ENCODE measurements around the gene NADSYN1.
"Not testable (repeated sequence)": the region's sequence is repeated elsewhere in the genome, so short reads cannot be mapped to it uniquely, and the experiment has no call there.

NADSYN1 gene

GRCh38 chr11:71453037-71453917, at the start of gene NADSYN1:
NADSYN1 (plus strand) TSS chr11:71453203; CDS start chr11:71453297, 94 bp downstream.
- peak; percentile 95 for DNase-seq (ENCODE audit: low read depth)

- DNase-seq (ENCODE audit: low read depth), result no peak
These were observed 48.8 kb upstream of the NADSYN1 start for GRCh38 chr11:71404209-71404608.

GRCh38 chr11:71406681-71407080, 46.3 kb upstream of the NADSYN1 start:
- DNase-seq (ENCODE audit: low read depth), result no peak

GRCh38 chr11:71407356-71407755, 45.6 kb upstream of the NADSYN1 start:
- no peak for DNase-seq (ENCODE audit: low read depth)

- DNase-seq (ENCODE audit: low read depth), result no peak
These were observed 44.2 kb upstream of the NADSYN1 start for GRCh38 chr11:71408826-71409225.

- no peak for DNase-seq (ENCODE audit: low read depth)
These were observed 42.5 kb upstream of the NADSYN1 start for GRCh38 chr11:71410363-71410966.

GRCh38 chr11:71414645-71415044, 38.4 kb upstream of the NADSYN1 start:
- no peak for DNase-seq (ENCODE audit: low read depth)

- no peak for DNase-seq (ENCODE audit: low read depth)
These were observed 34.4 kb upstream of the NADSYN1 start for GRCh38 chr11:71418643-71419042.

GRCh38 chr11:71420455-71421241, 32.4 kb upstream of the NADSYN1 start:
- DNase-seq (ENCODE audit: low read depth), result no peak

GRCh38 chr11:71421392-71421950, 31.5 kb upstream of the NADSYN1 start:
- DNase-seq (ENCODE audit: low read depth), result no peak

- DNase-seq (ENCODE audit: low read depth), result not testable (repeated sequence)
These were observed 30.7 kb upstream of the NADSYN1 start for GRCh38 chr11:71422318-71422717.

GRCh38 chr11:71423181-71423790, 29.7 kb upstream of the NADSYN1 start:
- no peak for DNase-seq (ENCODE audit: low read depth)

- DNase-seq (ENCODE audit: low read depth), result no peak
These were observed 27.6 kb upstream of the NADSYN1 start for GRCh38 chr11:71425409-71425808.

- DNase-seq (ENCODE audit: low read depth), result no peak
These were observed 27.1 kb upstream of the NADSYN1 start for GRCh38 chr11:71425860-71426259.

GRCh38 chr11:71426413-71426812, 26.6 kb upstream of the NADSYN1 start:
- DNase-seq (ENCODE audit: low read depth), result no peak

GRCh38 chr11:71428861-71429435, 24.1 kb upstream of the NADSYN1 start:
- DNase-seq (ENCODE audit: low read depth), result no peak

- no peak for DNase-seq (ENCODE audit: low read depth)
These were observed 23.3 kb upstream of the NADSYN1 start for GRCh38 chr11:71429701-71430100.

GRCh38 chr11:71430166-71430565, 22.8 kb upstream of the NADSYN1 start:
- DNase-seq (ENCODE audit: low read depth), result no peak

- DNase-seq (ENCODE audit: low read depth), result no peak
These were observed 21.7 kb upstream of the NADSYN1 start for GRCh38 chr11:71431271-71431670.

GRCh38 chr11:71432761-71433647, 20.0 kb upstream of the NADSYN1 start:
- DNase-seq (ENCODE audit: low read depth), result no peak

Data from stimulated activated CD8-positive, alpha-beta memory T cell treated with anti-CD3 and anti-CD28 coated beads, Interleukin-4, amount 100 ng/mL, for 24 hours (primary cell).